ENCODE data around the gene FAM168A. TPM values are rescaled to one million over a fixed set of nuclear protein-coding genes. Genes with fewer than 3 reads are reported as not detected.

Gene FAM168A
- total RNA-seq, 2 donors from 2014 or later = 8.9 to 14.0 TPM

GRCh38 chr11:73365352-73366264 lies 232.3 kb downstream of the FAM168A start:
- intact Hi-C loops (cut with DNase I) = no loop called here
- no peak overlapping the region for H3K27ac ChIP-seq
- 81 to 82% methylated on average over 9 to 22 of the region's 24 CpGs for WGBS, 2 donors
- no peaks in the 10 kb centered on the region for H3K4me1 ChIP-seq
- ATAC-seq (no peak), DNase-seq (no peak)
- H3K36me3 ChIP-seq (replicated peaks in 1 of 2; ENCODE audit: insufficient read depth in 1 of 2, low read depth in 2 of 2) = no peaks in the 10 kb centered on the region
- no peaks in the 10 kb centered on the region for H3K27me3 ChIP-seq
- H3K4me3 ChIP-seq = no peak overlapping the region
- TF ChIP-seq POLR2A (IDR thresholded peaks at IDR 0.05) (no peak), CTCF (IDR thresholded peaks at IDR 0.05) (no peak)
- no peaks in the 10 kb centered on the region for H3K9me3 ChIP-seq

DNA sequence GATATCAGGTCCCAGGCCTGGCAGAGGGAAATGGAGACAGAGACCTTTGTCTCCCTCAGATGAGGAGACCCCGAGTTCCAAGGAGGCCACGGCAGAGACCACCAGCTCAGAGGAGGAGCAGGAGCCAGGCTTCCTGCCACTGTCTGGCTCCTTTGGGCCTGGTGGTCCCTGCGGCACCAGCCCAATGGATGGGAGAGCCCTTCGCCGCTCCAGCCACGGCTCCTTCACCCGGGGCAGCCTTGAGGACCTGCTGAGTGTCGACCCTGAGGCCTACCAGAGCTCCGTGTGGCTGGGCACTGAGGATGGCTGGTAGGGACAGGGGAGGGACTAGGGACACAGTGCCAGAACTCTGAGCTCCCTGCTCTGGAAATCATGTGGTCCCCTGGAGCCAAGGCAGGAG lies 234.8 kb downstream of the FAM168A start:
- Histone ChIP-seq H3K9me3 (no peaks in the 10 kb centered on the region), H3K27ac (no peak overlapping the region), H3K36me3 (replicated peaks in 1 of 2; ENCODE audit: insufficient read depth in 1 of 2, low read depth in 2 of 2) (no peaks in the 10 kb centered on the region), H3K4me1 (no peaks in the 10 kb centered on the region), H3K4me3 (no peak overlapping the region), H3K27me3 (no peaks in the 10 kb centered on the region)
- intact Hi-C loops (cut with DNase I) = no loop called here
- no peak for TF ChIP-seq CTCF (IDR thresholded peaks at IDR 0.05)
- TF ChIP-seq POLR2A (IDR thresholded peaks at IDR 0.05) = no peak
- no peak for ATAC-seq
- DNase-seq = no peak
- WGBS, 2 donors = 86 to 100% methylated on average over 2 to 9 of the region's 9 CpGs

DNA sequence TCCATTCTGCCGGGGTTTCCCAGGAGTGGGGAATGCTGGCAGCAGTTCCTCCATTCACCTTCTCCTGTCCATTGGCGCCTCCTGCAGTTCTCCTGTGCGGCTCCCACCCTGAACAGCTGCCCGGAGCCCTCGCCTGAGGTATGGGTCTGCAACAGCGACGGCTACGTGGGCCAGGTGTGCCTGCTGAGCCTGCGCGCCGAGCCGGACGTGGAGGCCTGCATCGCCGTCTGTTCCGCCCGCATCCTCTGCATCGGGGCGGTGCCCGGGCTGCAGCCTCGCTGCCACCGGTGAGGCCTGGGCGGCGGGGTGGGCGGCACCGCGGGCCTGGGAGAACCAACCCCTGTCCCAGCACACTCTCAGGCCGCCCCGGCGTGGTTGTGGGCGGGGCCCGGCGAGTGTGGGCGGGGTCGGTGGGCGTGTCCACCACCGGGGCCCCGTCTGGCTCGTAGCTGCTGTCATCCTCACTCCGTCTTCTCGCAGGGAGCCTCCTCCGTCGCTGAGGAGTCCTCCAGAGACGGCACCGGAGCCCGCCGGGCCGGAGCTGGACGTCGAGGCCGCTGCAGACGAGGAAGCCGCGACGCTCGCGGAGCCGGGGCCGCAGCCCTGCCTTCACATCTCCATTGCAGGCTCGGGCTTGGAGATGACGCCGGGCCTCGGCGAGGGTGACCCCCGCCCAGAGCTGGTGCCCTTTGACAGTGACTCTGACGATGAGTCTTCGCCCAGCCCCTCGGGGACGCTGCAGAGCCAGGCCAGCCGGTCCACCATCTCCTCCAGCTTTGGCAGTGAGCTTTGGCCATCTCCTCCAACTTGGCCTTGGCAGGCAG lies 235.7 kb downstream of the FAM168A start:
- H3K4me3 ChIP-seq = no peak overlapping the region
- DNase-seq (no peak), ATAC-seq (no peak)
- no peaks in the 10 kb centered on the region for H3K4me1 ChIP-seq
- TF ChIP-seq CTCF (IDR thresholded peaks at IDR 0.05) (no peak), POLR2A (IDR thresholded peaks at IDR 0.05) (no peak)
- H3K9me3 ChIP-seq = no peaks in the 10 kb centered on the region
- H3K27me3 ChIP-seq = no peaks in the 10 kb centered on the region
- H3K36me3 ChIP-seq (replicated peaks in 1 of 2; ENCODE audit: insufficient read depth in 1 of 2, low read depth in 2 of 2) = no peaks in the 10 kb centered on the region
- WGBS, 2 donors = 60 to 67% methylated on average over 1 to 50 of the region's 70 CpGs
- H3K27ac ChIP-seq = no peak overlapping the region
- intact Hi-C loops (cut with DNase I) = no loop called here

GRCh38 chr11:73360743-73361369 lies 237.1 kb downstream of the FAM168A start:
- H3K4me3 ChIP-seq = no peak overlapping the region
- WGBS, 2 donors = 84 to 89% methylated on average over 5 to 8 of the region's 8 CpGs
- no peaks in the 10 kb centered on the region for H3K36me3 ChIP-seq (replicated peaks in 1 of 2; ENCODE audit: insufficient read depth in 1 of 2, low read depth in 2 of 2)
- no peak for TF ChIP-seq POLR2A (IDR thresholded peaks at IDR 0.05)
- no peak for TF ChIP-seq CTCF (IDR thresholded peaks at IDR 0.05)
- no peak overlapping the region for H3K27ac ChIP-seq
- no peaks in the 10 kb centered on the region for H3K27me3 ChIP-seq
- intact Hi-C loops (cut with DNase I) = no loop called here
- H3K9me3 ChIP-seq = no peaks in the 10 kb centered on the region
- DNase-seq = no peak
- ATAC-seq = no peak
- H3K4me1 ChIP-seq = no peaks in the 10 kb centered on the region
